HG02943 (cell line): ENCODE measurements around the gene CD109.
"Not testable (repeated sequence)": the region's sequence is repeated elsewhere in the genome, so short reads cannot be mapped to it uniquely, and the experiment has no call there.

Experiments used
- ATAC-seq: cut with Tn5 transposase; IDR thresholded peaks from one replicate; pipeline ENCODE4 v1.9.1; 2021; ENCODE audit warnings: mild to moderate bottlenecking, low read depth, moderate library complexity; ENCODE audit not compliant: unreplicated experiment

The CD109 gene

GRCh38 chr6:73695619-73696421, at the start of gene CD109:
CD109 (plus strand) TSS chr6:73696203; CDS start chr6:73696216, 13 bp downstream.
- peak; percentile 56 for ATAC-seq

- ATAC-seq: no peak
These were observed 47.8 kb upstream of the CD109 start for GRCh38 chr6:73648166-73648565.

GRCh38 chr6:73649783-73650182, 46.2 kb upstream of the CD109 start:
- no peak for ATAC-seq

GRCh38 chr6:73652637-73653570, 43.1 kb upstream of the CD109 start:
- peak; percentile 45 for ATAC-seq

- peak; percentile 80 for ATAC-seq
These were observed 42.2 kb upstream of the CD109 start, which contains the start of gene SLC17A5 for GRCh38 chr6:73653571-73654424. SLC17A5 (minus strand) TSS chr6:73653992; CDS start chr6:73653886, 106 bp downstream.

- ATAC-seq: no peak
These were observed 40.6 kb upstream of the CD109 start for GRCh38 chr6:73655341-73655917.

GRCh38 chr6:73656531-73657145, 39.4 kb upstream of the CD109 start:
- ATAC-seq: no peak

GRCh38 chr6:73657201-73657600, 38.8 kb upstream of the CD109 start:
- no peak for ATAC-seq

- no peak for ATAC-seq
These were observed 31.3 kb upstream of the CD109 start for GRCh38 chr6:73664701-73665100.

- ATAC-seq: no peak
These were observed 30.2 kb upstream of the CD109 start for GRCh38 chr6:73665686-73666319.

GRCh38 chr6:73666393-73666792, 29.6 kb upstream of the CD109 start:
- no peak for ATAC-seq

- no peak for ATAC-seq
These were observed 28.2 kb upstream of the CD109 start for GRCh38 chr6:73667798-73668197.

- ATAC-seq: no peak
These were observed 27.0 kb upstream of the CD109 start for GRCh38 chr6:73669005-73669404.

- no peak for ATAC-seq
These were observed 23.9 kb upstream of the CD109 start for GRCh38 chr6:73671911-73672685.

- peak; percentile 90 for ATAC-seq
These were observed 20.4 kb upstream of the CD109 start for GRCh38 chr6:73675466-73676098.

- no peak for ATAC-seq
These were observed 17.0 kb upstream of the CD109 start for GRCh38 chr6:73679009-73679408.

- ATAC-seq: not testable (repeated sequence)
These were observed 16.2 kb upstream of the CD109 start for GRCh38 chr6:73679846-73680245.
